GM08714 (cell line): Measurements from ENCODE around the gene PTK6.

ENCODE experiments used
- H3K4me3 ChIP-seq: fragments of 200-500 bp; sonication (Bioruptor generic); 2 replicates; pipeline ENCODE4 v1.5.1; 2014; ENCODE audit warnings: mild to moderate bottlenecking, low read length, inconsistent platforms
- ZNF274 ChIP-seq: IDR thresholded peaks from 2 replicates; pipeline ENCODE4 v1.6.1; 2012; ENCODE audit warnings: mild to moderate bottlenecking, low read depth, low read length

The PTK6 gene

GRCh38 chr20:63538204-63539091, 1.3 kb upstream of the PTK6 start:
- no peak for TF ChIP-seq ZNF274
- H3K4me3 ChIP-seq = no peak overlapping the region

GRCh38 chr20:63537525-63538203, 488 bp upstream of the PTK6 start:
- H3K4me3 ChIP-seq = peak overlapping the region; percentile 18; the same call in 1 of the 2 replicates
- no peak for TF ChIP-seq ZNF274

GRCh38 chr20:63536241-63536977, 767 bp downstream of the PTK6 start:
- no peak overlapping the region for H3K4me3 ChIP-seq
- TF ChIP-seq ZNF274 = no peak

GRCh38 chr20:63534831-63535651, 2.1 kb downstream of the PTK6 start:
- no peak overlapping the region for H3K4me3 ChIP-seq
- no peak for TF ChIP-seq ZNF274

GRCh38 chr20:63534427-63534830, 2.7 kb downstream of the PTK6 start:
- H3K4me3 ChIP-seq = no peak overlapping the region
- TF ChIP-seq ZNF274 = no peak

- H3K4me3 ChIP-seq = no peak overlapping the region
- TF ChIP-seq ZNF274 = no peak
These were observed 3.2 kb downstream of the PTK6 start for GRCh38 chr20:63533871-63534393.

GRCh38 chr20:63533388-63533787, 3.8 kb downstream of the PTK6 start:
- no peak for TF ChIP-seq ZNF274
- no peak overlapping the region for H3K4me3 ChIP-seq

GRCh38 chr20:63532449-63532971, 4.7 kb downstream of the PTK6 start:
- no peak overlapping the region for H3K4me3 ChIP-seq
- TF ChIP-seq ZNF274 = no peak

- TF ChIP-seq ZNF274 = no peak
- no peak overlapping the region for H3K4me3 ChIP-seq
These were observed 5.3 kb downstream of the PTK6 start for GRCh38 chr20:63531686-63532448.

GRCh38 chr20:63530788-63531160, 6.4 kb downstream of the PTK6 start:
- H3K4me3 ChIP-seq = no peak overlapping the region
- no peak for TF ChIP-seq ZNF274

- TF ChIP-seq ZNF274 = no peak
- H3K4me3 ChIP-seq = no peak overlapping the region
These were observed 7.1 kb downstream of the PTK6 start for GRCh38 chr20:63529861-63530787.
